H1 (cell line): Measurements from ENCODE around the gene MAJIN. TPM values are rescaled to one million over a fixed set of nuclear protein-coding genes. Genes with fewer than 3 reads are reported as not detected.

Experiments
- CTCF ChIA-PET: fragments of 300-600 bp; sonication (Branson Sonifier 250); formaldehyde crosslinking; loops from one replicate; lab custom pipeline; 2021; ENCODE audit not compliant: partially characterized antibody; lab: Charles Lee
- POLR2A ChIA-PET: fragments of 300-600 bp; sonication (Branson Sonifier 250); formaldehyde crosslinking; loops from one replicate; lab custom pipeline; 2021; ENCODE audit warnings: inconsistent platforms; ENCODE audit not compliant: partially characterized antibody; lab: Charles Lee
- DNase-seq, 2 experiments: peaks; one replicate each; pipeline versions ENCODE4 v3.0.0 to v3.0.0-alpha.2; 2010 to 2022; ENCODE audit warnings: low spot score in 2 of 2, low read depth in 1 of 2, mixed read lengths in 1 of 2
- FAIRE-seq: peaks from 2 replicates; lab custom pipeline; 2011; peaks lifted over from hg19 to GRCh38; lab: Jason Lieb, UNC
- H2AFZ ChIP-seq: 2 replicates; pipeline ENCODE4 v1.8.1; 2012; ENCODE audit warnings: low read length, inconsistent platforms
- H2AK5ac ChIP-seq: 2 replicates; pipeline ENCODE4 v1.6.1; 2013; ENCODE audit warnings: low read depth, low read length
- H2BK120ac ChIP-seq: replicated peaks from 2 replicates; pipeline ENCODE3; 2013; ENCODE audit warnings: low read depth, low read length, inconsistent platforms
- H2BK12ac ChIP-seq: 2 replicates; pipeline ENCODE4 v1.6.1; 2013; ENCODE audit warnings: low read depth, low read length
- H2BK15ac ChIP-seq: 2 replicates; pipeline ENCODE4 v1.6.1; 2013; ENCODE audit warnings: low read length
- H2BK20ac ChIP-seq: 2 replicates; pipeline ENCODE4 v1.6.1; 2013; ENCODE audit warnings: low read length
- H2BK5ac ChIP-seq: 2 replicates; pipeline ENCODE4 v1.6.1; 2013; ENCODE audit warnings: low read depth, low read length
- H3K14ac ChIP-seq: 2 replicates; pipeline ENCODE4 v1.6.1; 2013; ENCODE audit warnings: inconsistent platforms; ENCODE audit not compliant: insufficient read length
- H3K18ac ChIP-seq: 2 replicates; pipeline ENCODE4 v1.6.1; 2013; ENCODE audit warnings: low read length; ENCODE audit errors: extremely low read depth
- H3K23ac ChIP-seq: 2 replicates; pipeline ENCODE4 v1.6.1; 2013; ENCODE audit warnings: inconsistent platforms; ENCODE audit not compliant: insufficient read length
- H3K23me2 ChIP-seq: 2 replicates; pipeline ENCODE4 v1.6.1; 2013; ENCODE audit warnings: low read depth, low read length
- H3K27ac ChIP-seq: 2 replicates; pipeline ENCODE4 v1.6.1; 2011; ENCODE audit warnings: low read depth, low read length, inconsistent platforms
- H3K27me3 ChIP-seq, 4 experiments: replicated peaks in 1 of 4; 1 replicate in 1 of 4; 2 replicates in 3 of 4; pipeline versions ENCODE4 v1.6.1 to v1.8.1; 2011 to 2013; ENCODE audit warnings: low read length in 3 of 4, mild to moderate bottlenecking in 3 of 4, inconsistent platforms in 2 of 4, mixed read lengths in 2 of 4, moderate library complexity in 1 of 4; ENCODE audit not compliant: control insufficient read depth in 3 of 4, insufficient read depth in 3 of 4; ENCODE audit errors: extremely low read depth in 1 of 4
- H3K36me3 ChIP-seq, 4 experiments: 2 replicates each; pipeline versions ENCODE4 v1.6.1 to v1.8.1; 2011 to 2013; ENCODE audit warnings: mild to moderate bottlenecking in 4 of 4, low read length in 3 of 4, moderate library complexity in 2 of 4, control low read depth in 1 of 4, inconsistent platforms in 1 of 4; ENCODE audit not compliant: insufficient read depth in 4 of 4, control insufficient read depth in 2 of 4
- H3K4ac ChIP-seq: replicated peaks from 2 replicates; pipeline ENCODE3; 2013; ENCODE audit warnings: low read length, low read depth, mixed read lengths, inconsistent platforms; ENCODE audit not compliant: insufficient read length
- H3K4me1 ChIP-seq, 4 experiments: replicated peaks in 1 of 4; 1 replicate in 1 of 4; 2 replicates in 3 of 4; pipeline versions ENCODE4 v1.6.1 to v1.8.1; 2011 to 2013; ENCODE audit warnings: low read length in 3 of 4, inconsistent platforms in 2 of 4, mixed read lengths in 1 of 4; ENCODE audit not compliant: insufficient read depth in 4 of 4, control insufficient read depth in 3 of 4
- H3K4me2 ChIP-seq, 2 experiments: 2 replicates each; pipeline versions ENCODE4 v1.6.1 to v1.8.1; 2011 to 2013; ENCODE audit warnings: low read depth in 2 of 2, low read length in 2 of 2, control low read depth in 1 of 2, inconsistent platforms in 1 of 2, mild to moderate bottlenecking in 1 of 2; ENCODE audit not compliant: insufficient read depth in 1 of 2
- H3K4me3 ChIP-seq, 4 experiments: fragments of 200-600, 300-600 bp in 1 of 4; sonication (generic), shearing (Covaris generic), sonication (Bioruptor Twin) in 1 of 4; 2 replicates each; pipeline versions ENCODE4 v1.5.1 to v1.8.1; 2011 to 2016; ENCODE audit warnings: low read length in 4 of 4, low read depth in 3 of 4, control low read depth in 2 of 4, inconsistent platforms in 2 of 4, mild to moderate bottlenecking in 2 of 4, mixed read lengths in 1 of 4, moderate library complexity in 1 of 4; ENCODE audit not compliant: insufficient read depth in 2 of 4; ENCODE audit errors: extremely low read depth in 1 of 4
- H3K56ac ChIP-seq: replicated peaks from 2 replicates; pipeline ENCODE3; 2013; ENCODE audit warnings: low read depth, mild to moderate bottlenecking, mixed read lengths, low read length, inconsistent platforms; ENCODE audit not compliant: insufficient read length
- H3K79me1 ChIP-seq: 2 replicates; pipeline ENCODE4 v1.6.1; 2013; ENCODE audit warnings: low read depth, low read length, control low read depth
- H3K79me2 ChIP-seq, 2 experiments: 2 replicates each; pipeline versions ENCODE4 v1.6.1 to v1.8.1; 2012 to 2013; ENCODE audit warnings: low read length in 2 of 2, mild to moderate bottlenecking in 2 of 2, inconsistent platforms in 1 of 2; ENCODE audit not compliant: insufficient read depth in 2 of 2, control insufficient read depth in 1 of 2
- H3K9ac ChIP-seq, 4 experiments: replicated peaks in 1 of 4; 1 replicate in 1 of 4; 2 replicates in 3 of 4; pipeline versions ENCODE4 v1.6.1 to v1.8.1; 2011 to 2013; ENCODE audit warnings: low read depth in 3 of 4, low read length in 3 of 4, control low read depth in 2 of 4, mild to moderate bottlenecking in 2 of 4, moderate library complexity in 2 of 4, inconsistent platforms in 1 of 4; ENCODE audit errors: extremely low read depth in 1 of 4
- H3K9me3 ChIP-seq, 2 experiments: 2 replicates each; pipeline versions ENCODE4 v1.6.1 to v1.8.1; 2012 to 2013; ENCODE audit warnings: mild to moderate bottlenecking in 2 of 2, moderate library complexity in 2 of 2, control low read depth in 1 of 2, inconsistent platforms in 1 of 2, low read depth in 1 of 2, low read length in 1 of 2, mixed read lengths in 1 of 2; ENCODE audit not compliant: insufficient read depth in 2 of 2
- H4K20me1 ChIP-seq, 2 experiments: replicated peaks in 1 of 2; 2 replicates each; pipeline versions ENCODE3 to v1.8.1; 2011 to 2013; ENCODE audit warnings: inconsistent platforms in 2 of 2, low read length in 2 of 2, mild to moderate bottlenecking in 1 of 2; ENCODE audit not compliant: insufficient read depth in 2 of 2, control insufficient read depth in 1 of 2
- H4K5ac ChIP-seq: 2 replicates; pipeline ENCODE4 v1.6.1; 2013; ENCODE audit warnings: low read length, low read depth, mixed read lengths, inconsistent platforms; ENCODE audit not compliant: insufficient read length
- H4K8ac ChIP-seq: 2 replicates; pipeline ENCODE4 v1.8.0; 2013; ENCODE audit warnings: mild to moderate bottlenecking, moderate library complexity, low read length, inconsistent platforms; ENCODE audit not compliant: insufficient read depth; ENCODE audit errors: extremely low read depth
- H4K91ac ChIP-seq: replicated peaks from 2 replicates; pipeline ENCODE3; 2013; ENCODE audit warnings: low read length, mixed read lengths, inconsistent platforms; ENCODE audit not compliant: insufficient read length
- BCL11A ChIP-seq, 2 experiments: IDR thresholded peaks; one replicate each; pipeline ENCODE4 v1.6.1; 2011; ENCODE audit warnings: low read depth in 2 of 2, low read length in 2 of 2, mild to moderate bottlenecking in 2 of 2
- EZH2 ChIP-seq: fragments of 200-600 bp; sonication (generic); IDR thresholded peaks from 2 replicates; pipeline ENCODE4 v1.7.1; 2012; ENCODE audit warnings: low read depth, mild to moderate bottlenecking, moderate library complexity, low read length, inconsistent platforms; ENCODE audit not compliant: severe bottlenecking
- MAX ChIP-seq: IDR thresholded peaks from 2 replicates; pipeline ENCODE4 v1.6.1; 2012; ENCODE audit warnings: inconsistent platforms
- WGBS, 2 experiments: shearing (Covaris generic) in 1 of 2; methylation state at CpG; one replicate each; pipeline versions ENCODE4 v1.1.6 to v1.1.7; 2013 to 2015; ENCODE audit warnings: low lambda C conversion rate in 2 of 2, mixed read lengths in 2 of 2, inconsistent platforms in 1 of 2, low coverage in 1 of 2, missing lambda C conversion rate in 1 of 2; ENCODE audit not compliant: insufficient replicate concordance in 2 of 2, insufficient coverage in 1 of 2, insufficient read length in 1 of 2; ENCODE audit errors: extremely low coverage in 1 of 2, missing lambda C conversion rate in 1 of 2; 5-methylcytosine and 5-hydroxymethylcytosine counted together
- polyA plus RNA-seq, 7 experiments: library from polyadenylated mRNA; depleted of rRNA in 3 of 7; stranded (reverse) in 5 of 7; unstranded in 2 of 7; fragments of >200 nt in 5 of 7; fragments of 200-250 nt in 2 of 7; gene quantifications; 1 replicate in 5 of 7; 2 replicates in 1 of 7; 4 replicates in 1 of 7; pipeline versions ENCODE4 v1.2.1 to v1.2.3, GENCODE V29; 2011 to 2013; ENCODE audit warnings: missing spikeins in 2 of 7, mixed read lengths in 2 of 7
- total RNA-seq: library from RNA; stranded (reverse); fragmentation: NEBNext Ultra II Directional; extraction: Animal tissue kit (Norgen Biotek cat#: 25700); gene quantifications from 2 replicates; pipeline ENCODE4 v1.2.1, GENCODE V29; 2021

The MAJIN gene
- total and polyA plus RNA-seq, 2 of the 8 experiments (the other 6 are each of a cell fraction or from before 2014, with no cell fraction given): not detected

GRCh38 chr11:65017937-65018336 lies 46.0 kb upstream of the MAJIN start:
- H3K4ac ChIP-seq: no peak overlapping the region
- no peaks in the 10 kb centered on the region for H3K9me3 ChIP-seq
- H3K36me3 ChIP-seq: peaks cover 3 to 28% (median 18%) of the 10 kb centered on the region in 4 experiments; a peak in 6 of 8 replicates
- H3K14ac ChIP-seq: no peak overlapping the region
- H2BK12ac ChIP-seq: no peak overlapping the region
- H3K27me3 ChIP-seq: no peaks in the 10 kb centered on the region
- H3K56ac ChIP-seq: no peak overlapping the region
- H3K23ac ChIP-seq: no peak overlapping the region
- no peak overlapping the region for H3K4me3 ChIP-seq
- no peaks in the 10 kb centered on the region for H3K79me1 ChIP-seq
- H3K4me1 ChIP-seq: peaks cover 0 to 6% (median under 1%) of the 10 kb centered on the region in 4 experiments; a peak in 4 of 7 replicates
- H3K23me2 ChIP-seq: peaks cover 2% of the 10 kb centered on the region; the same call in 1 of the 2 replicates
- CTCF ChIA-PET: interaction anchor here (1.1 to 2.3 kb wide), 9 partner anchors 9 to 149 kb away, joined by 3 to 8 read pairs (median 4); partner anchors contain the start of genes BATF2 and SNX15
- no peak overlapping the region for H2BK20ac ChIP-seq
- H4K91ac ChIP-seq: no peak overlapping the region
- no peak overlapping the region for H3K27ac ChIP-seq
- no peak overlapping the region for H3K18ac ChIP-seq
- H2BK5ac ChIP-seq: no peak overlapping the region
- H3K4me2 ChIP-seq: no peak overlapping the region
- 94% methylated on average over 6 of the region's 6 CpGs; no CpG with 5 or more reads in 1 of the 2 experiments for WGBS, 2 experiments
- FAIRE-seq: no peak
- peaks cover 3 to 8% of the 10 kb centered on the region in 2 experiments for H4K20me1 ChIP-seq
- TF ChIP-seq EZH2 (no peak), MAX (no peak), BCL11A (IDR thresholded peaks at IDR 0.05; ENCODE audit: low read depth in 2 of 2, low read length in 2 of 2) (no peak)
- H3K9ac ChIP-seq: no peak overlapping the region
- H2AK5ac ChIP-seq: no peak overlapping the region
- no peak overlapping the region for H2BK120ac ChIP-seq
- no peak for DNase-seq
- no peak overlapping the region for H2AFZ ChIP-seq
- no peak overlapping the region for H4K5ac ChIP-seq
- POLR2A ChIA-PET: interaction anchor here (1.5 kb wide), 1 partner anchor 65 kb away, joined by 4 read pairs; no protein-coding TSS in a partner anchor
- no peak overlapping the region for H2BK15ac ChIP-seq
- H4K8ac ChIP-seq: no peak overlapping the region
- H3K79me2 ChIP-seq: peaks cover 0 to 10% of the 10 kb centered on the region in 2 experiments; a peak in 1 of 4 replicates
